ENCODE data around the gene TMEM161B.

- TF ChIP-seq REST (IDR thresholded peaks at IDR 0.05; ENCODE audit: insufficient replicate concordance, low read depth), result no peak
- no peak for TF ChIP-seq GABPA (IDR thresholded peaks at IDR 0.05; ENCODE audit: low read depth)
These were observed 11.8 kb downstream of the TMEM161B start for GRCh38 chr5:88256872-88257271.

Measured in HL-60 (cell line).